ENCODE measurements around the gene PLA1A.

PLA1A gene

DNA sequence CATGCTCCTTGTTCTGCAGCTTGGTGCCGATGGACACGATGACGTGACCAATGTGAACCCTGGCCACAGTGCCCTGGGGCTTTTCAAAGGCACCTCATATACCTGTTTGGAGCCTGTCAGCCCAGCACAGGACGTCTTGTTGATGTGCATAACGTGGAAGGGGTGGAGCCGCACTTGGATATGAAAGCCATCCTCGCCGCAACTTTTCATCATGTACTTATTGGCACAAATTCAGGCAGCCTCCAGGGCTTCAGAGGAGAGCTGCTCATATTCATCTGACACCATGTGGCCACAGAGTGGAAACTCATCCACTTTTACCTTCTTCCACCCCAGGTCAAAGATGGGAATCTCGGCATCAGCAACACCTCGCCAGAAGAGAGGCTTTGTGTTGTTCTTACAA, 38.0 kb downstream of the PLA1A start:
- in situ Hi-C loops (cut with MboI; ENCODE audit: low sequenced_read_pairs): no loop called here

DNA sequence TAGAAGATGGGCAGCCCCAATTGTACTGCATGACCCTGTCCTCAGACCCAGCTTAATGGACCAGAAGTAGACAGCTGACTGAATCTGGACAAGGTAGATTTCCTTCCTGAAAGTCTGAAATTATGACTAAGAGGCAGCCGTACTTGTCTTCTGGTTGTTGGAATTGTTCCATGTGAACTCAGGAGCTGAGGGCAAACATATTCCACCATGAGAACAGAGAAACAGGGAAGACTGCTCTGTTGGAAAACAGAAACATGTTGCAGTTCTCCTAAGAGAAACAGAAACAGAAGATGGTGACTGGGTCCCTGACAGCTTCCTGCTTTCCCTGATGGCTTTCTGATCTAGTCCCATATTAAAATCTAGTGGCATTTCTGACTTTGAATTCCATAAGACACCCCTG, 38.6 kb downstream of the PLA1A start:
- in situ Hi-C loops (cut with MboI; ENCODE audit: low sequenced_read_pairs): no loop called here

DNA sequence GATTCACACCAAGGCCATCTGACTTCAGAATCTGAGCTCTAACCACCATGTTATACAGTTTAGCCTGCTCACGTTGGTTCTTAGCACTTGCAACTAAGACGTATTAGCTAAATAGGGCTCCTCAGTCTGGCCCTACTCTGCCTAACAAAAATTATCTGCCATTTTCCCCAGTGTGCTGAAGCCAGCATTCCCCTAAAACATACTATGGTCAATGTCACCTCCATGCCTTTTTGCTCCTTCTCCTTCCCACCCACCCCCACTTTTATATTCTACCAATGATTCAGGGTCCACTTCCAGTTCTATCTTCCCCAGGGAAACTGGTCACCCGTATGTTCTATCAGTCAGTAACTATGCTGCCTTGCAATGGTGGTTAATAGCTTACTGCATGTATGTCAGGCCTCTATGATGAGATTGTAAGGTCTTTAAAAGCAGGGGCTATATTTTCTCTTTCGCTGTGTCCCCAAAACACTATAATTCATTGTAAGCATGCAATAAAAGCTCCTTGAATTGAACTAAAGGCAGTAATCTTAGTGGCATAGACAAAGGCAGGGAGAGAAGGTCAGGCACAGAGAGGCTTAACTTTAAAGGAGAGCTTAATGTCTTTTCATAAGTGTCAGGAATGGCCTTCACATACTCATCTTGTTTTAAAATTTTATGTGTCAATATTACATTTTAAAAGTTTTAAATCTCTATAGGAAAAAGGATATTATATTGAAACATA, 39.4 kb downstream of the PLA1A start:
- in situ Hi-C loops (cut with MboI; ENCODE audit: low sequenced_read_pairs): no loop called here

DNA sequence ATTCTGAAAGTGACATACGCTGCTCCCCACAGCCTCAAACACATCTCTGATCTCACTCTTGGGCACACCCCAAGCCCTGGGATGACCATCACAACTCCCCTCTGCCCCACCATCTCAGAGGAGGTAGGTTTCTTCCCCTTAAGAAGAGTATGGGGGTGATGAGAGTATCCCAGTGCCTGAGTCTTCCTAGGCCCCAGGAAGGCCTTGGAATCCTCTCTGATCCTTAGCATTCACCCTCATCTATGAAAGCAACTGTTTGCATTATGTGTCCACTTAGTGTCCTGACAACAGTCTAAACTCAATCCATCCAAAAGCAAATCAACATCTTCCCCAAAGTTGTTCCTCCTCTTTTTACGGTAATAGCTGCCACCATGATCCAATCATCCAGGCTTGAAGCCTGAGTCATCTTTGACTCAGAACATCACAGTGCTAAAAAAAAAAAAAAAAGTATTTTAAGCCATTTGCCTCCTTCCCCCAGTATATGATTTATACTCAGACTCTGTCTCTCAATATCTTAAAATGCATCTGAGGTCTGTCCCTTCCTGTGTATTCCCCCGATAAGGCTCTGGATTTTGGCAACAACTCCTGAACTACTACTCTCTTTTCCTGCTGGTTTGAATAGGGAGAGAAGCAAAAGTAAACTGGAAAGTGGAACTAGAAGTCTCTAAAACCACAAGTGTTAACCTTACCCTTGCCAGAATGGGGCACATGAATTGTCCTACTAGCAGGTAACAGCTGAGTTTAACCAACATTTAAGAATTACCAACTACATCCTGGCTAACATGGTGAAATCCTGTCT, 40.2 kb downstream of the PLA1A start:
- in situ Hi-C loops (cut with MboI; ENCODE audit: low sequenced_read_pairs): no loop called here

DNA sequence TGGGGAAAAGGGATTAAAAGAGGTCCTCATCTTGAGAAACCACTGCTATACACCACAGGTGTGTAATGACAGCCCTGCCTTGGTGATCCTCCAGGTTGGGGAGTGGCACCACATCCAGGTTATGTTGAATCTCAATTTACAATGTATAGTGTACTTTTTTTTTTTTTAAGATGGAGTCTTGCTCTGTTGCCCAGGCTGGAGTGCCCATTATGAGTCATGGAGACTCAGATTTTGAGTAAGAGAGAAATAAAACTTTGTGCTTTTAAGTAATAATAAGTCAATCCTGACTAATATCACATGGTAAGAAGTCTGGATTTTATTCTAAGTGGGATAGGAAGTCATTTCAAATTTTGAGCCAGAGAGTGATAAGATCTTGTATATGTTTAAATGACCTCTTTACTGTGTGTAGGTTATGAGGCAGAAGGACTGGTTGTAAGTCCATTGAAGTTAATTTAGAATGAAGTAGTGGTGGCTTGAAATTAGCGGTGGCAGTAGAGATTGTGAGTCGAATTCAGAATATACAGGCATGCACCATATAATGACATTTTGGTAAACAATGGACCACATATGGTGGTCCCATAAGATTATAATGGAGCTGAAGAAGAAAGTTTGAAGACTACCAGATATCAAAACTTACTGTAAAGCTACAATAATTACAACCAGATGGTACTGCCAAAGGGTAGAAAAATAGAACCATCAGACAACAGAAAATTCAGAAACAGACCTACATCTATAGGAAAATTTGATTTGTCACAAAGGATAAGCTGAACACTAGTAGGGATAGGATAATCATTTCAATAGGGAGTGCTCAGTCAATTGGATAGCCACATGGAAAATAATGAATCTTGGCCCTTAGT, 42.0 kb downstream of the PLA1A start:
- in situ Hi-C loops (cut with MboI; ENCODE audit: low sequenced_read_pairs): no loop called here

DNA sequence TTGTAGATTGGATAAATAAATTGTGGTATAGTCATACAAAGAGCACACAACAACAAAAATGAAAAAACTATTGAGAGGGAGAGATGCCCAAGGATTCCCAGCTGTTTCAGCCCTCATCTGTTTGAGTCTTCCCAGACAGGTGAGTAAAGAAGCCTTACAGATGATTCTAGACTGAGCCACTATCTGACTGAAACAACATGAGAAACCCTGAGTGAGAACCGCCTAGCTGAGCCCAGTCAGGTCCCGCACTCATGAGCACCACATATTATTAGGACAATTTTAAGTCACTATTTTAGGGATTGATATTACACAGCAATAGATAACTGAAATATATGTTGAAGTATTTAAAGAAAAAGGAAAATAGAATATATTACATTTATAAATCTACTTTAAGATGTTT, 43.7 kb downstream of the PLA1A start:
- in situ Hi-C loops (cut with MboI; ENCODE audit: low sequenced_read_pairs): no loop called here

DNA sequence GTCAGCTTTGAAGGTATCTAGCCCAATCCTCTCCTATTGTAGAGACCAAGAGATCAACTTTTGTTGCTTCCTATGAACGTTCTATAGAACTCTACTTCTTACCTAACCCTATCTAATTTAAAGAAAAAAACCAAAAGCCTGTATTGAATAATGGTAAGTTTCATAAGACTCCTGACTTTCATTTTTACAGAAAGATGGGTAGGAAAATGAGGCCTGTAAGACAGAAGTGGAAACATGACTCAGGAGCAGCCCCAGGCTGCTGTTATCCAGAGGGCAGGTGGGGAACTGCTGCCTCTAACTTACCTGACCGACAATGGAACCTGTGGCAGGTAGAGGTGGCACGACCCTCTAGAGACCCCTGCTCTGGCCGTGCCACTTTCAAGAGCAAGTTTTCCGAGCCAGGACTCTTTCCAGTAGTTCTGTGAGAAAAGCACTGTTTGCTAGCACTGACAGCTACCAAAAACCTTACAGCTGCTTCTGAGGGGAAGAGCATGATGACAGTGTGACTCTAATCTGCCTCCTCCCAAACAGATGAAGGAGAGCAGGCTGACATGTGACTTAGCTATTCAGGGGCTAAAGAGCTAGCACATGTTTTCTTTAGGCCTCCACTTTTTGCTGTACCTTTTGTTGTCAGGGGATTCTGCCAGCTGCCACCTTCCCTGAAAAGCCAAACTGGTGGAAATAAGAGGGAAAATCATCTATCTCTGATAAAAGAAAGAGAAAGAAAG, 45.2 kb downstream of the PLA1A start:
- in situ Hi-C loops (cut with MboI; ENCODE audit: low sequenced_read_pairs): no loop called here

DNA sequence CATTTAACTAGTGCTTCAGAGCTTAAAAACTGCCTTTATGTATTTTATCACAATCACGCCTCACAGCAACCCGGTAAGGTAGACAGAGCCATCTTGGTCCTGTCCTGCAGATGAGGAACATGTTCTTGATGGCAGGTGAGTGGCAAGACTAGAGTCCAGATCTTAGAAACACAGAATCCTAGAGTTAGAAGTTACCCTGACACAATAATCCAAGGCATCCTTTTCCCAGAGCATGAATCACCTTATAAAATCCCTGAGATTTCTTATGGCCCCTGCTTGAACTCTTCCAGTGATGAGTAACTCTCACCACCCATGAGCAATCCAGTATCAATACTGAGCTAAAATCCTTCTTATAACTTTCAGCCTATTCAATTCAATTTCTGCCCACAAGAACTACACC, 45.8 kb downstream of the PLA1A start:
- in situ Hi-C loops (cut with MboI; ENCODE audit: low sequenced_read_pairs): no loop called here

DNA sequence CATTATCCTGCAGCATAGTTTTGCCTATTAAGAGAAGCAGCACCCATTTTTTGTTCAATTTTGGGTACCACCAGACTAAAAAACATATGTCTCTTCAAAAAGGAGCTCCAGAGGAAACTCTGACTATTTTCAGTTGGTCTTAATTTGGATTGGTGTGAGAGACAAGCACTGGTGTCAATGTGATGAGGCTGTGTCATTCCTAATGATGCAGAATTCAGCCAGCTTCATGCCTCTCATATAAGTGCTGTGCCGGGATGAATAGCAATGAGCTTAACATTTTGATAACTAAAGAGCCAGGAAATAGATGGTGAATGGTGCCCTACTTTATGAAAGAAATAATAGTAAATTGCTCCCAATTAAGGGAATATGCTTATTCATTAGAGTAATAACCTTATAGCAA, 46.8 kb downstream of the PLA1A start:
- in situ Hi-C loops (cut with MboI; ENCODE audit: low sequenced_read_pairs): no loop called here

DNA sequence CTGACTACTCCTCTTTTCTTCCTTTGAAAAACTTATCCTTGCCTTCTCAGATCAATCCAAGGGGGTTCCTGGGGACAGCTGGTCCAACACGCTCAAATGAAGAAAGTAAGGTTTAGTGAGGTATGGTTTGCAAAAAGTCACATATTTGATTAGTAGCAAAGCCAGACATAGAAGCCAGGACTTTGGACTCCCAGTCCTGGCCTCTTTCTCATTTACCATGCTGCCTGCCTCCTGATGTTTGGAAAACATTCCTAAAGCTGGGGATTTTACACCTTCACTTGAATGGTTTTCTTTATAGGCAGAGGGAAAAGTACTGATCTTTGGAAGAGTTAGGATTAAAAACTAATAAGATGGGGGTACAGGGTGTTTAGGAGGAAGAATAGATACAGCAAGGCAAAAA, 48.1 kb downstream of the PLA1A start:
- in situ Hi-C loops (cut with MboI; ENCODE audit: low sequenced_read_pairs): no loop called here

DNA sequence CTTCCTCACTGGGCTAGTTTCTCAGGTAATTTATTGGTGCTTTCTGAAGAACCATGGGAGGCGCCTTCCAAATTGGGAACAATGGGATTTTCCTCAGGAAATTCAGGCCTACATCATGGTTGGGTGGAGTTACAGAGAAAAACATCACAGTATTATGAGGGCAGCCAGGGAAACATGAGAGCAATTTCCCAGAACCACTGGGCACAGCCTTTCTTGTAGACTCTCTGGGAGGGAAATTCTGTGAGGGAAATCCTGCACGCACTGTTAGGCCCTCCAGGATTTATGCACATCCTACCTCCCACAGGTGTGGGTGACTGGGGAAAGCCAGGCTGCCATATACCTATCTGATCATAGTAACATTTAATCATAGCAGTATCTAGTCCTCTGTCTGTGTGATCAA, 49.5 kb downstream of the PLA1A start:
- in situ Hi-C loops (cut with MboI; ENCODE audit: low sequenced_read_pairs): no loop called here

DNA sequence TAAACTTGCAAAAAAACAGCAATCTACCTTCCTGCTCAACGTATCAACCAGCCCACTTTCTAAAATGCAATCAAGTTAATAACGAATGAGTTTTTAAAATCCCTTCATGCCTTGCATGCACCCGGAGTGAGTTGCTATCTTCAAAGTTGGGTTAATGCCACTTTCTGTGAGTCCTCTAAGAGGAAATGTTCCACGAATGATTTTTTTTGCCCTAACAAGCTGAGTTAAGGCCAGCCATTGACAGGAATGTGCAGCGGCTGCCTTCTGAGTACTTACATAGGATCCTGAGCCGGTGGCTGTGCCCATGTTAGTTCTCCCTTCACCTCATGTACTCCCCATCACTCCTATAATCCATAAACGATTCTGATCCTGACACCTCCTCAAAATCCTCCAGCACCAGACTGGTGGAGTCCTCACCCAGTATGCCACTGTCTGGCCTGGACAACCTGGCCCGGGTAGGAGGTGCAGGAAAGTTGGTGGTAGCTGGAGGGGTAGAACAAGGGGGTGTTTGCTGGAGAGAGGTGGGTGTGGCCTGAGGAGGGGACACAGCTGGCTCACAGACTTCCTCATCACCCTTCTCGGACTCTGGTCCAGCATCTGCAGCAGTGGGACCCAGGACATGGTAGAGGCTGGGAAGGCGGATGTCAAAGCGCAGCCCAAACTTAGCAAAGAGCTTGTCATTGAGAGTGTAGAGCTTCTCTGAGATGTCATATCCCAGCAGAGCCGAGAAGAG, 50.3 kb downstream of the PLA1A start:
- in situ Hi-C loops (cut with MboI; ENCODE audit: low sequenced_read_pairs): no loop called here

DNA sequence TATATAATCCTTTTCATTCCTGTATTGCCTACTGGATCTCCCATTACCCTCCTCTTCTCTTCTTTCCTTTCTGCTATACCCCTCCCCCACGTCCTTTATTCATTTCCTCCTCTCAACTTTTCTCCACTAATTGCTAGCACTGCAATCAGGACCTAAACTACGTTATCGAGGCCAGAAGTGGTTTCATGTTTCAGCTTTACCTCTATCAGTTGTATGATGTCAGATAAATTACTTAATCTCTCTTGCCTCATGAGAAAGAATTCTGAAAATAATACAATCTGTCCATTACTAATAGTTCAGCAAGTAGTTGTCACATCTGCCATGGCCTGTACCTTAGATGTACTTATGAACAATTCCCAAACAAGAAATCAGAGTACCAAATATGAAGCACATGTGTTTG, 52.1 kb downstream of the PLA1A start:
- in situ Hi-C loops (cut with MboI; ENCODE audit: low sequenced_read_pairs): no loop called here

DNA sequence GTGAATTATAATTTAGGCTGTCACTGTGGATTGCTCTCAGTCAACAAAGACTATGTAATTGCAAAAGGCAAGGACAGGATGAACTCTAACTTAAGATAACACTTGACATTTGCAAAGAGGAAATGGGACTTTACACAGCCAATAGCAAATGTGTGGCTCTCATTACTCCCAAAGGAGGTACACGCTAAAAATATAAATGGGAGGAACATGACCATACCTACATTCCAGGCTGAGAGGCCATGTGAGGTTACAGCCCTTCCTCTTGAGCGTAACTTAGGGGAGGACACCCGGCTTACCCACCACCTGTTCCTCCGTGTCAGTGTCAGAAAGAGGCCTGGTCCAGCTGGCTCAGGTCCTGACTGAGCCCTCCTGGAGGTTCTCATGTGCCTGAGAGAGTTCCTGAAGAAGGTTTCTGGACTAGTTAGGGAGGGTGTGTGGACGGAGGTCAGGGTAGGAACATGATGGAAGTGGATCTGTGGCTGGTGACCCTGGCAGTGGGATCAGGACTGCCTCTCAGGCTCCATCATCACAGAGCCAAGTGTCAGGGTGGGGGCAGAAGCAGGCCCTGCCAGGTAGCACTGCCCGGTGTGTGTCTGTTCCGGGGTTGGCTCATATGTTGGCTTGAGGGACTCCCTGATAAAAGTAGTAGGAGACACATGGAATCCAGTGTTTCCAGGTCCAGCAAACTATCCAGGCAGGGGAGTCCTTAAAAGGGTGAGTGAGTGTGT, 54.8 kb downstream of the PLA1A start:
- in situ Hi-C loops (cut with MboI; ENCODE audit: low sequenced_read_pairs): no loop called here

DNA sequence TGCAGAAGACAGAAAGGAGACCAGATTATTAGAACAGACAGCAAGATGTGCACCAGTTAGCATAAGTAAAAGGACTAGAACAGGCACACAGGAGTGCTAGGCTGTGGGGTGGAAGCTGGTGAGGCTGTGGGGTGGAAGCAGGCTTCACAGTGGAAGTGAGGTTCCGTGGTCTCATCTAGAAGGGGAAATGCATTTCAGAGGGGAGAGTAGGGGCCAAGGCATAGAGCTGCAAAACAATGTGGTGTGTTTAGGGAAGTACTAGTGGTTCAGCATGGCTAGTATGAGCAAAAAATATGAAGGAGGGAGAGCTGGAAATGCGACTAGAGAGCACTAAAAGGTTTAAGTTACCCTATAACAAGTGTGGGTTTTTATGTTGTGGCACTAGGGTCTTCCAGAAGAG, 56.2 kb downstream of the PLA1A start:
- in situ Hi-C loops (cut with MboI; ENCODE audit: low sequenced_read_pairs): no loop called here

DNA sequence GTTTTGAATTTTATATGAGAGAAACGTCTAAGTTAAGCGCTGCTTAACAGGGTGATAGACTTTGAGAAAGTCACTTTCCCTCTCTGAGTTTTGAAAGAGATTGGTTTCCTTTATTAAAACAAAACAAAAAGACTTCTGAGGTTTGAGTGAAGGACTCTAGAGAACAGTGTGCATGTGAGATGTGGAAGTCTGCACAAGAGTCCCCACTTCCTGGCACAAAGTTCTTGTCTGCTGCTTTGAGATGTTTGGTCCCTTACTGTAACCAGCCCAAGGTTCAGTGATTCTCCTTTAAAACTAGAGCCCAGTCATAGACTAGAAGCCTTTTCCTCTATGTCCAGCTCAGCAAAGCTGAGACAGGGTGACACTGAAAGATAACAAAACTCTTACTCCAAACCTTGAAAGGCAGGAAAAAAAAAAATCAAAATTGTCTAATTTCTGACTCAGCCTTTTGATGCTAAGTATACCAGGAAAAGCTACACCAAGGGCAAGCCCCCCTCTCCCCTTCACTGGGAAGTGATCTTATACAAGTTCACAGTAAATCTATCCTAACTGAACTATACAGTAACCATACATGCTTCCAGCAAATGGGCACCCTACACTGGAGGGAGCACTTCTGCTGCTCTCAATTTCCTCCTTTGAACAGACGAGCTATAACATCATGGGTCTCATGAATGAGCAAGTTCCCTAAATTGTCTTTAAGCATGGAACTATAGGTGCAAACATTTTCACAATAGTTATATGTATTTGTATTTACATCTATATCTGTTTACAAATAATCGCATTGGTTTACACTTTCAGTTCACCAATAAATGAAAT, 60.4 kb downstream of the PLA1A start:
- in situ Hi-C loops (cut with MboI; ENCODE audit: low sequenced_read_pairs): no loop called here

DNA sequence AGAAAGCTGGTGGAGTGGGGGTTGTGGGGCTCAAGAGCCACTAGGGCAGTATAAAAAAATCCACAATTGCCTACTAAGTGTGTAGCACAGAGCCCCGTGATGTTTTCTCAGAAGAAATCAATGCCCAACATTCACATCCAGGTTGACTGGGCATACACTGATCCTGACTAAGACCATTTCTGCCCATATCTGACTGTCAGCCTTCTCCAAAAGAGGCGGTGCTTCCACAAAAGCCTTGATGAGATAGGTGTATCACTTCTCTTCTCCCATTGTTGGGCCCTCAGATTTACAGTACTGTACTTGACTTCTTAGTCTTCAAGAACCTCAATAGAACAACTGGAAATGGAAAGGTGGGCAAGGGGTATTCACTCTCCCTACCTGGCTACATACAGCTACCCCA, 61.3 kb downstream of the PLA1A start:
- in situ Hi-C loops (cut with MboI; ENCODE audit: low sequenced_read_pairs): no loop called here

DNA sequence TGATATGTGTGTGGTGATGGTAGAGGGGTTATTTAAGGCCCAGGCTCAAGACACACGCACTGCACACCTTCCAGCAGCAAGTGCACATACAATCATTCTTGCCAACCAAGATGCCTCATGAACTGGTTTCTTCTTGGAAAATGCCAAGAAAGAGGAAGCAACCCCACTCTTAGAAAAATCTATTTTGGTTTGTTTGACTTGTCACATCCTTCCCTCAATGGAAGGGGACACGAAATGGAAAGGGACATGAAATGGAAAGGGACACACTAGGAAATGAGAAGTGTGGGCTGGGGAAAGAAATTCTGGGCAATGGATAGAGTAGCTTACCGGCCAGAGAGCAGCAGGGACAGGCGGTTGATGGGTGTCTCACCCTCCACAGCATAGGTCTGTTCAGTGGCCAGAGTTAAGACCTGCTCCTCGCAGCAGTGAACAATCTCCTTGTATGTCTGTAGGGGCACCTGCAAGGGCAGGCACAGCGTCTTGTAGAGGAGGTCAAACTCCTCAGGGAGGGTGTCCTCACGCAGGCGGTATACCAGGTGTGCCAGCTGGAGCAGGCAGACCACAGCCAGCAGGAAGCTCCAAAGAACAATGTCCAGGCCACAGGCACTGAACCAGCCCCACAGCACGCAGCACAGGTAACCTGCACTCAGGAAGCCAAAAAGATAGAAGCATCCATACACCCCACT, 62.1 kb downstream of the PLA1A start:
- in situ Hi-C loops (cut with MboI; ENCODE audit: low sequenced_read_pairs): no loop called here

All from HL-60/S4 treated with retinoic acid at 250 ng/mL for 4 days and 3 days (cell line).